Measurements from ENCODE around the gene FGF21. TPM values are rescaled to one million over a fixed set of nuclear protein-coding genes. Genes with fewer than 3 reads are reported as not detected.

Gene FGF21
- total RNA-seq, 1 donor from 2014 or later: not detected

GRCh38 chr19:48806518-48806817, 51.1 kb downstream of the FGF21 start:
- peaks cover 8% of the 10 kb centered on the region for H3K4me1 Mint-ChIP-seq (ENCODE audit: low read depth, unreplicated experiment)
- no peaks in the 10 kb centered on the region for H3K36me3 Mint-ChIP-seq (ENCODE audit: unreplicated experiment)
- H3K27ac Mint-ChIP-seq (ENCODE audit: unreplicated experiment): no peak overlapping the region
- peaks cover 7% of the 10 kb centered on the region for H3K27me3 Mint-ChIP-seq (ENCODE audit: unreplicated experiment)
- peaks cover 2% of the 10 kb centered on the region for H3K9me3 Mint-ChIP-seq (ENCODE audit: unreplicated experiment)
- no peak overlapping the region for H3K4me3 Mint-ChIP-seq (ENCODE audit: unreplicated experiment)
- no peak for TF ChIP-seq CTCF (IDR thresholded peaks at IDR 0.05; ENCODE audit: partially characterized antibody, unreplicated experiment)
- peak; percentile 63 for DNase-seq

GRCh38 chr19:48806818-48807589, 51.7 kb downstream of the FGF21 start:
- H3K4me3 Mint-ChIP-seq (ENCODE audit: unreplicated experiment): no peak overlapping the region
- peak; percentile 22 for DNase-seq
- peaks cover 7% of the 10 kb centered on the region for H3K27me3 Mint-ChIP-seq (ENCODE audit: unreplicated experiment)
- H3K36me3 Mint-ChIP-seq (ENCODE audit: unreplicated experiment): no peaks in the 10 kb centered on the region
- H3K4me1 Mint-ChIP-seq (ENCODE audit: low read depth, unreplicated experiment): peaks cover 8% of the 10 kb centered on the region
- H3K27ac Mint-ChIP-seq (ENCODE audit: unreplicated experiment): no peak overlapping the region
- peaks cover 2% of the 10 kb centered on the region for H3K9me3 Mint-ChIP-seq (ENCODE audit: unreplicated experiment)
- no peak for TF ChIP-seq CTCF (IDR thresholded peaks at IDR 0.05; ENCODE audit: partially characterized antibody, unreplicated experiment)

- Mint-ChIP-seq H3K4me1 (ENCODE audit: low read depth, unreplicated experiment) (peaks cover 10% of the 10 kb centered on the region), H3K4me3 (ENCODE audit: unreplicated experiment) (peak overlapping the region; percentile 3), H3K36me3 (ENCODE audit: unreplicated experiment) (no peaks in the 10 kb centered on the region), H3K27ac (ENCODE audit: unreplicated experiment) (no peak overlapping the region), H3K9me3 (ENCODE audit: unreplicated experiment) (peaks cover 2% of the 10 kb centered on the region), H3K27me3 (ENCODE audit: unreplicated experiment) (peaks cover 10% of the 10 kb centered on the region)
- DNase-seq: peak; percentile 16
- TF ChIP-seq CTCF (IDR thresholded peaks at IDR 0.05; ENCODE audit: partially characterized antibody, unreplicated experiment): no peak
Observed at GRCh38 chr19:48807590-48808308, 52.4 kb downstream of the FGF21 start.

Other genes starting within 250 kb of the FGF21 start
- gene LMTK3, start 243.7 kb upstream of the FGF21 start, total RNA-seq (ENCODE audit: unreplicated experiment): 36.3 TPM
- gene SULT2B1, start 203.4 kb upstream of the FGF21 start, total RNA-seq (ENCODE audit: unreplicated experiment): not detected
- gene SPACA4, start 148.8 kb upstream of the FGF21 start, total RNA-seq (ENCODE audit: unreplicated experiment): not detected
- gene FAM83E, start 140.4 kb upstream of the FGF21 start, total RNA-seq (ENCODE audit: unreplicated experiment): 1.5 TPM
- gene RPL18, start 136.3 kb upstream of the FGF21 start, total RNA-seq (ENCODE audit: unreplicated experiment): 1,011 TPM
- gene SPHK2, start 136.0 kb upstream of the FGF21 start, total RNA-seq (ENCODE audit: unreplicated experiment): 146 TPM
- gene DBP, start 118.1 kb upstream of the FGF21 start, total RNA-seq (ENCODE audit: unreplicated experiment): 2.9 TPM
- gene CA11, start 109.3 kb upstream of the FGF21 start, total RNA-seq (ENCODE audit: unreplicated experiment): 7.8 TPM
- 1.8 TPM for gene NTN5, start 82.5 kb upstream of the FGF21 start, total RNA-seq (ENCODE audit: unreplicated experiment)
- 0.22 TPM for gene FUT2, start 59.6 kb upstream of the FGF21 start, total RNA-seq (ENCODE audit: unreplicated experiment)
- 2.7 TPM for gene MAMSTR, start 35.8 kb upstream of the FGF21 start, total RNA-seq (ENCODE audit: unreplicated experiment)
- gene RASIP1, start 14.9 kb upstream of the FGF21 start, total RNA-seq (ENCODE audit: unreplicated experiment): 6.2 TPM
- gene IZUMO1, start 8.6 kb upstream of the FGF21 start, total RNA-seq (ENCODE audit: unreplicated experiment): not detected
- 4.4 TPM for gene FUT1, start 2.9 kb upstream of the FGF21 start, total RNA-seq (ENCODE audit: unreplicated experiment)
- gene BCAT2, start 55.5 kb downstream of the FGF21 start, total RNA-seq (ENCODE audit: unreplicated experiment): 22.3 TPM
- 1.0 TPM for gene HSD17B14, start 81.0 kb downstream of the FGF21 start, total RNA-seq (ENCODE audit: unreplicated experiment)
- gene PLEKHA4, start 113.1 kb downstream of the FGF21 start, total RNA-seq (ENCODE audit: unreplicated experiment): 9.4 TPM
- gene PPP1R15A, start 116.9 kb downstream of the FGF21 start, total RNA-seq (ENCODE audit: unreplicated experiment): 106 TPM
- gene TULP2, start 143.2 kb downstream of the FGF21 start, total RNA-seq (ENCODE audit: unreplicated experiment): not detected
- gene NUCB1, start 144.8 kb downstream of the FGF21 start, total RNA-seq (ENCODE audit: unreplicated experiment): 115 TPM
- not detected for gene DHDH, start 178.2 kb downstream of the FGF21 start, total RNA-seq (ENCODE audit: unreplicated experiment)
- gene BAX, start 199.4 kb downstream of the FGF21 start, total RNA-seq (ENCODE audit: unreplicated experiment): 87.7 TPM
- 875 TPM for gene FTL, start 209.8 kb downstream of the FGF21 start, total RNA-seq (ENCODE audit: unreplicated experiment)
- gene GYS1, start 237.8 kb downstream of the FGF21 start, total RNA-seq (ENCODE audit: unreplicated experiment): 69.0 TPM
- 60.9 TPM for gene RUVBL2, start 238.4 kb downstream of the FGF21 start, total RNA-seq (ENCODE audit: unreplicated experiment)